Testis (tissue), 3 donors: Measurements from ENCODE around the gene ABHD5. TPM values are rescaled to one million over a fixed set of nuclear protein-coding genes. Genes with fewer than 3 reads are reported as not detected.
"Not testable (repeated sequence)": the region's sequence is repeated elsewhere in the genome, so short reads cannot be mapped to it uniquely, and the experiment has no call there.

ENCODE experiments used
- DNase-seq: peaks from one replicate; pipeline ENCODE4 v3.0.0-alpha.2; 2019
- H3K27ac ChIP-seq, 2 donors: fragments of 200-600 bp; sonication (generic); one replicate each; pipeline ENCODE4 v1.5.1; 2019
- H3K27me3 ChIP-seq: fragments of 200-600 bp; sonication (generic); one replicate; pipeline ENCODE4 v1.5.1; 2019
- H3K36me3 ChIP-seq: fragments of 200-600 bp; sonication (generic); one replicate; pipeline ENCODE4 v1.5.1; 2017; ENCODE audit warnings: low read depth; ENCODE audit errors: missing control alignments
- H3K4me1 ChIP-seq: fragments of 200-600 bp; sonication (generic); one replicate; pipeline ENCODE4 v1.5.1; 2019
- H3K4me3 ChIP-seq, 2 donors: fragments of 200-600 bp; sonication (generic); one replicate each; pipeline ENCODE4 v1.5.1; 2017 to 2019
- H3K9me3 ChIP-seq: fragments of 200-600 bp; sonication (generic); one replicate; pipeline ENCODE4 v1.5.1; 2017
- POLR2A ChIP-seq: fragments of 450-650 bp; IDR thresholded peaks from one replicate; pipeline ENCODE4 v1.6.1; 2017; ENCODE audit warnings: antibody characterized with exemption, mild to moderate bottlenecking, moderate library complexity
- WGBS, 2 donors: methylation state at CpG; one replicate each; pipeline ENCODE4 v1.1.5; 2018; 5-methylcytosine and 5-hydroxymethylcytosine counted together
- intact Hi-C: fragments of 100-400 bp; cut with DNase I; formaldehyde crosslinking; loops from one replicate; pipeline ENCODE4 v1.15.1; 2023; ENCODE audit warnings: low total_unique reads
- polyA plus RNA-seq: library from polyadenylated mRNA; stranded (reverse); fragments of 350-450 nt; fragmentation: Illumina TruSeq; extraction: RNeasy Lipid Tissue Mini Kit (QIAGEN cat#74804); gene quantifications from one replicate; pipeline ENCODE4 v1.2.3, GENCODE V29; 2014; ENCODE audit warnings: low read depth, low replicate concordance; ENCODE audit not compliant: insufficient read depth
- total RNA-seq, 2 donors: library from RNA; depleted of rRNA; stranded (reverse); fragments of >200 nt; gene quantifications; one replicate each; pipeline ENCODE4 v1.2.3, GENCODE V29; 2016
- TF ChIP-seq, protein P1 (sequence below), 3 experiments: fragments of 450-650 bp in 2 of 3; fragments of 200-600 bp in 1 of 3; sonication (generic) in 1 of 3; IDR thresholded peaks; one replicate each; pipeline ENCODE4 v1.5.1; 2016 to 2019; ENCODE audit warnings: antibody characterized with exemption in 3 of 3, mild to moderate bottlenecking in 2 of 3, moderate library complexity in 1 of 3

The ABHD5 gene
- total and polyA plus RNA-seq, 3 donors from 2014 or later: 22.8 to 36.3 (median 25.0) TPM

DNA sequence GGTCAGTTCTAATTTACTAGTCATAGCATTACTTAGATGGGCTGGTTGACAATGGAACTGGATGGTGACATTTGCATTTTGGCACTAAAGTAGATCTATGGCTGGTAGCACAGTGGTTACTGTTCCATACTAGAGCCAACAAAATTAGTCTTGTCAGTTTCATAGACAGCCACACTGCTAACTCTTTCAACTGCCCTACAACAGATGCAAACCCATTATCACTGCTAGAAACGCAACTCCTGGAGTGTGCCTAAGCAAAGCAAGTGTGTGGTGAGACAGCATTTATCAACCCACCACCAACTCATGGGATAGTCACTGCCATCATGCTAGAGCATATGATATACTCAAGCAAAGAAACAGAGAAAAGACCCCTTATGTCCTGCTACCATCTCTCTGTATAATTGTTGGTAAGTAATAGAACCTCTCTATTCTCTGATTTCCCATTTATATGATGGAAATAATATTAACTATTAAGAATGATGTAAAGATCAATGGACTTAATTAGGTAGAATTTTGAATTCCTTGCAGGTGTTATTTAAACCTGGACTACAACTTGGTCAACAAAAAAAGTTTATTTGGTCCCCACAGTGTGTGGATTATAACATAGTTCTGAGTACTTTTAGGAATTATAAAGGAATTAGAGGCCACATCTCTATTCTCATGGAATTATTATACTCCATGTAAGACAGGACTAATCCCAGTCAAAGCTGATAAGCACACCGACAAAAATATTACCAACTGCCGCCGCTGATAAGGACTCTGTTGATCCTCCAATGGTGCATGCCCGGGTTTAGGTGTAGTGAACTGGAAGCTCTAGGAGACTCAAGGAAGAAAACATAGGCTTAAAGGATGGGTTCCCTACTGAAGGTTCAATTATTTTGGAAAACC lies 19.9 kb upstream of the ABHD5 start:
- Histone ChIP-seq H3K9me3 (no peaks in the 10 kb centered on the region), H3K4me1 (no peaks in the 10 kb centered on the region), H3K27ac (no peak overlapping the region), H3K4me3 (no peak overlapping the region), H3K36me3 (no peaks in the 10 kb centered on the region), H3K27me3 (no peaks in the 10 kb centered on the region)
- intact Hi-C loops: no loop called here
- DNase-seq: no peak
- TF ChIP-seq, protein P1, sequence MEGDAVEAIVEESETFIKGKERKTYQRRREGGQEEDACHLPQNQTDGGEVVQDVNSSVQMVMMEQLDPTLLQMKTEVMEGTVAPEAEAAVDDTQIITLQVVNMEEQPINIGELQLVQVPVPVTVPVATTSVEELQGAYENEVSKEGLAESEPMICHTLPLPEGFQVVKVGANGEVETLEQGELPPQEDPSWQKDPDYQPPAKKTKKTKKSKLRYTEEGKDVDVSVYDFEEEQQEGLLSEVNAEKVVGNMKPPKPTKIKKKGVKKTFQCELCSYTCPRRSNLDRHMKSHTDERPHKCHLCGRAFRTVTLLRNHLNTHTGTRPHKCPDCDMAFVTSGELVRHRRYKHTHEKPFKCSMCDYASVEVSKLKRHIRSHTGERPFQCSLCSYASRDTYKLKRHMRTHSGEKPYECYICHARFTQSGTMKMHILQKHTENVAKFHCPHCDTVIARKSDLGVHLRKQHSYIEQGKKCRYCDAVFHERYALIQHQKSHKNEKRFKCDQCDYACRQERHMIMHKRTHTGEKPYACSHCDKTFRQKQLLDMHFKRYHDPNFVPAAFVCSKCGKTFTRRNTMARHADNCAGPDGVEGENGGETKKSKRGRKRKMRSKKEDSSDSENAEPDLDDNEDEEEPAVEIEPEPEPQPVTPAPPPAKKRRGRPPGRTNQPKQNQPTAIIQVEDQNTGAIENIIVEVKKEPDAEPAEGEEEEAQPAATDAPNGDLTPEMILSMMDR (IDR thresholded peaks at IDR 0.05): no peak
- TF ChIP-seq POLR2A: no peak
- 84 to 88% methylated on average over 5 of the region's 5 CpGs for WGBS, 2 donors

DNA sequence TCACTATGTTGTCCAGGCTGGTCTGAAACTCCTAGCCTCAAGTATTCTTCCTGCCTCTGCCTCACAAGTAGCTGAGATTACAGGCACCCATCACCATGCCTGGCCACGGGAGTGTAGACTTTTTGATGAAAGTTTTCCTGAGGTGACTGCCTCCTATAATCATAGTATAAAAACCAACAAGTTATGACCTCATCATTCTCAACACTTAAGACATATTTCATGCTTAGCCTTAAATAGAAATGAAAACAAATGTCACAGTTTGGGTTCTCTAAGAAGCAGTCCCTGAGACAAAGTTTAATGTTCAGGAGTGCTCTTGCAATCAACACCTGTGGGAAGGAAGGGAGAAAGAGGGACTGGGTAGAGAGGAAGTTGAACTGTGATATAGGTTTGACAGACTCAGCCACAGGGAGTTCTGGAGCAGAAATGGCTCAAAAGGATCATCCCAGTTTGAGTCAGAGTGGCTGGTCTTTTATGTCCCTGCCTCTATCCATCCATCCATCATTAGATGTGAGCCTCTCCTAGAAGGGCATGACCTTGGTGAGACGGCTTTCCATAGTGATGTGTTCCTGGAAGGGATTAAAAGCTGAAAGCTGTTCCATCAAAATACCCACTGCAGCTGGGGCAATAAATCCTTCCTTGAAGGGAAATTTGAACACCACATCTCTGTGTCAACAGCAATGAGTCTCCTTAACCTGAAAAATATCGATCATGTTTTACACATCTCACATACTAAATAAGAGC lies 16.2 kb upstream of the ABHD5 start:
- no peak overlapping the region for H3K4me3 ChIP-seq
- TF ChIP-seq POLR2A: no peak
- TF ChIP-seq, protein P1 (IDR thresholded peaks at IDR 0.05): no peak
- intact Hi-C loops: no loop called here
- no peaks in the 10 kb centered on the region for H3K36me3 ChIP-seq
- 71 to 87% methylated on average over 3 of the region's 3 CpGs for WGBS, 2 donors
- H3K9me3 ChIP-seq: no peaks in the 10 kb centered on the region
- DNase-seq: no peak
- no peaks in the 10 kb centered on the region for H3K4me1 ChIP-seq
- H3K27me3 ChIP-seq: no peaks in the 10 kb centered on the region
- H3K27ac ChIP-seq: no peak overlapping the region

DNA sequence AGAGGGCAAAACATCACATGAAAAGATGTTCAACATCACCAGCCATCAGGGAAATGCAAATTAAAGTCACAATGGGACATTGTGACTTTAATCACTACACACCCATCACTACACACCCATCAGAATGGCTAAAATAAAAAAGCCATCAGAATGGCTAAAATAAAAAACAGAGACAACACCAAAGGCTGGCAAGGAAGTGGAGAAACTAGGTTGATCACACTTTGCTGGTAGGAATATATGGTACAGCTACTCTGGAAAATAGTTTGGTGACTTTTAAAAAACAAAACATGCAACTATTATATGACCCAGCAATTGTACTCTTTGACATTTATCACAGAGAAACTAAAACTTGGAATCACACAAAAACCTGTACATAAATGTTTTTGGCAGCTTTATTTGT lies 15.1 kb upstream of the ABHD5 start:
- Histone ChIP-seq H3K4me1 (no peaks in the 10 kb centered on the region), H3K9me3 (no peaks in the 10 kb centered on the region), H3K4me3 (no peak overlapping the region), H3K27ac (no peak overlapping the region), H3K36me3 (no peaks in the 10 kb centered on the region), H3K27me3 (no peaks in the 10 kb centered on the region)
- TF ChIP-seq, protein P1 (IDR thresholded peaks at IDR 0.05): no peak
- no peak for TF ChIP-seq POLR2A
- intact Hi-C loops: no loop called here
- no peak for DNase-seq

DNA sequence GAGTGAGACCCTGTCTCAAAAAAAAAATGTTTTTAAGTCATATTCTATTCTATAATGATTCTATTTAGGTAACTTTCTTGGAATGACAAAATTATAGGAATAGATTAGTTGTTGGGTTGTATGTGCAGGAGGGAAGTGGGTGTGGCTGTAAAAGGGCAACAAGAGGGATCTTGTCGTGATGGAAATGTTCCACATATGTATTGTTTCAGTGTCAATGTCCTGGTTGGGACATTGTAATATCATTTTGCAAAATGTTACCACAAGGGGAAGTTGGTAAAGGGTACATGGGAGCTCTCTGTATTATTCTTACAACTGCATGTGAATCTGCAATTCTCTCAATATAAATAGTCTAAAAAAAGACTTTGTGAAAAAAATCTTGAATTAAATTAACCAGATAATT lies 14.3 kb upstream of the ABHD5 start:
- intact Hi-C loops: no loop called here
- WGBS, 2 donors: 77 to 82% methylated on average over 1 of the region's 1 CpG
- TF ChIP-seq, protein P1 (IDR thresholded peaks at IDR 0.05): no peak
- no peak for TF ChIP-seq POLR2A

DNA sequence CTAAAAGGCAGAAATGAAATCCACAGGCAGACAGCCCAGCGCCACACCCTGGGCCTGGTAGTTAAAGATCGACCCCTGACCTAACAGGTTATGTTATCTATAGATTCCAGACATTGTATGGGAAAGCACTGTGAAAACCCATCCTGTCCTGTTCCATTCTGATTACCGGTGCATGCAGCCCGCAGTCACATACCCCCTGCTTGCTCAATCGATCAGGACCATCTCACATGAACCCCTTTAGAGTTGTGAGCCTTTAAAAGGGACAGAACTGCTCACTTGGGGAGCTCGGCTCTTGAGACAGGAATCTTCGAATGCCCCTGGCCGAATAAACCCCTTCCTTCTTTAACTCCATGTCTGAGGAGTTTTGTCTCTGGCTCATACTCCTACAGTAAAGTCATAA lies 12.4 kb upstream of the ABHD5 start:
- H3K4me3 ChIP-seq, H3K4me1 ChIP-seq, H3K27ac ChIP-seq, DNase-seq, intact Hi-C loops, H3K27me3 ChIP-seq, H3K9me3 ChIP-seq, H3K36me3 ChIP-seq: not testable (repeated sequence)
- WGBS, 2 donors: 96 to 100% methylated on average over 8 of the region's 8 CpGs

More for the DNA sequence above, 14.3 kb upstream of the ABHD5 start:
- H3K36me3 ChIP-seq: no peaks in the 10 kb centered on the region
- no peak overlapping the region for H3K27ac ChIP-seq
- H3K4me3 ChIP-seq: no peak overlapping the region
- H3K27me3 ChIP-seq: no peaks in the 10 kb centered on the region
- DNase-seq: no peak
- no peaks in the 10 kb centered on the region for H3K9me3 ChIP-seq
- no peaks in the 10 kb centered on the region for H3K4me1 ChIP-seq

DNA sequence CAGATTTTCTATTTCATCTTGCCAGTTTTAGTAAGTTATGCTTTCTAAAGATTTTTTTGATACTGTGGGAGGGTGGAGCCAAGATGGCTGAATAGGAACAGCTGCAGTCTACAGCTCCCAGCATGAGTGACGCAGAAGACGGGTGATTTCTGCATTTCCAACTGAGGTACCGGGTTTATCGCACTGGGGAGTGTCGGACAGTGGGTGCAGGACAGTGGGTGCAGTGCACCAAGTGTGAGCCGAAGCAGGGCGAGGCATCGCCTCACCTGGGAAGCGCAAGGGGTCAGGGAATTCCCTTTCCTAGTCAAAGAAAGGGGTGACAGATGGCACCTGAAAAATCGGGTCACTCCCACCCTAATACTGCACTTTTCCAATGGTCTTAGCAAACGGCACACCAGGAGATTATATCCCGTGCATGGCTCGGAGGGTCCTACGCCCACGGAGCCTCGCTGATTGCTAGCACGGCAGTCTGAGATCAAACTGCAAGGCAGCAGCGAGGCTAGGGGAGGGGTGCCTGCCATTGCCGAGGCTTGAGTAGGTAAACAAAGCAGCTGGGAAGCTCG lies 11.8 kb upstream of the ABHD5 start:
- 96 to 98% methylated on average over 20 of the region's 20 CpGs for WGBS, 2 donors
- DNase-seq, intact Hi-C loops, H3K4me3 ChIP-seq, H3K27ac ChIP-seq, H3K27me3 ChIP-seq, H3K36me3 ChIP-seq, H3K4me1 ChIP-seq, H3K9me3 ChIP-seq: not testable (repeated sequence)

DNA sequence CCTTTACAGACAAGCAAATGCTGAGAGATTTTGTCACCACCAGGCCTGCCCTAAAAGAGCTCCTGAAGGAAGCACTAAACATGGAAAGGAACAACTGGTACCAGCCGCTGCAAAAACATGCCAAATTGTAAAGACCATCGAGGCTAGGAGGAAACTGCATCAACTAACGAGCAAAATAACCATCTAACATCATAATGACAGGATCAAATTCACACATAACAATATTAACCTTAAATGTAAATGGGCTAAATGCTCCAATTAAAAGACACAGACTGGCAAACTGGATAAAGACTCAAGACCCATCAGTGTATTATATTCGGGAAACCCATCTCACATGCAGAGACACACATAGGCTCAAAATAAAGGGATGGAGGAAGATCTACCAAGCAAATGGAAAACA lies 9.9 kb upstream of the ABHD5 start:
- H3K27me3 ChIP-seq: not testable (repeated sequence)

More for the DNA sequence above, 9.9 kb upstream of the ABHD5 start:
- H3K27ac ChIP-seq, H3K4me1 ChIP-seq, H3K4me3 ChIP-seq, H3K9me3 ChIP-seq, intact Hi-C loops, DNase-seq, H3K36me3 ChIP-seq: not testable (repeated sequence)
- 92% methylated on average over 4 of the region's 4 CpGs for WGBS, 2 donors
